ENCODE measurements around the gene HSD11B2. TPM values are rescaled to one million over a fixed set of nuclear protein-coding genes. Genes with fewer than 3 reads are reported as not detected.

Gene HSD11B2
- polyA plus RNA-seq, 1 donor from 2014 or later: not detected

DNA sequence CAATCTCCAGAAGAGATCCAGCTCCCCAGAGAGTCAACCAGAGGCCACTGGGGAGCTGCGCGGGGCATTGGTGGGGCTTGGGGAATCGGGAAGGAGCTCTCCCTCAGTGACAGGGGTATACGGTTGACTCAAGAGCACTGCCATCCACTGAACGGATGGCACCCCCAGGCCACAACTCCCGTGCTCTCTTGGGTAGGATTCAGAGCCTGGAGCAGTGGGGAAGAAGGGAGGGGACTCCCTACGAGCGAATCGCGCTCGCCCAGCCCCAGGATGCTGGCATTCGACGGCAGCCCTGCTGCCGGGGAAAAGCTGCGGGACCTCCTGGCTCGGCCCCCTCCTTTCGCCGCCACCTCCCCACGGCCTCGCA lies 37.1 kb upstream of the HSD11B2 start:
- peaks cover 0 to 10% (median 6%) of the 10 kb centered on the region in 3 donors for H3K4me1 Mint-ChIP-seq
- peak overlapping the region in 1 of 3 donors; percentile 74 for H3K27ac Mint-ChIP-seq
- H3K4me3 Mint-ChIP-seq: peak overlapping the region in 3 of 4 donors; percentile 9 to 84 (median 49)
- peaks cover 24% of the 10 kb centered on the region for H3K27me3 Mint-ChIP-seq
- no peaks in the 10 kb centered on the region for H3K36me3 Mint-ChIP-seq
- H3K9me3 Mint-ChIP-seq: no peaks in the 10 kb centered on the region

DNA sequence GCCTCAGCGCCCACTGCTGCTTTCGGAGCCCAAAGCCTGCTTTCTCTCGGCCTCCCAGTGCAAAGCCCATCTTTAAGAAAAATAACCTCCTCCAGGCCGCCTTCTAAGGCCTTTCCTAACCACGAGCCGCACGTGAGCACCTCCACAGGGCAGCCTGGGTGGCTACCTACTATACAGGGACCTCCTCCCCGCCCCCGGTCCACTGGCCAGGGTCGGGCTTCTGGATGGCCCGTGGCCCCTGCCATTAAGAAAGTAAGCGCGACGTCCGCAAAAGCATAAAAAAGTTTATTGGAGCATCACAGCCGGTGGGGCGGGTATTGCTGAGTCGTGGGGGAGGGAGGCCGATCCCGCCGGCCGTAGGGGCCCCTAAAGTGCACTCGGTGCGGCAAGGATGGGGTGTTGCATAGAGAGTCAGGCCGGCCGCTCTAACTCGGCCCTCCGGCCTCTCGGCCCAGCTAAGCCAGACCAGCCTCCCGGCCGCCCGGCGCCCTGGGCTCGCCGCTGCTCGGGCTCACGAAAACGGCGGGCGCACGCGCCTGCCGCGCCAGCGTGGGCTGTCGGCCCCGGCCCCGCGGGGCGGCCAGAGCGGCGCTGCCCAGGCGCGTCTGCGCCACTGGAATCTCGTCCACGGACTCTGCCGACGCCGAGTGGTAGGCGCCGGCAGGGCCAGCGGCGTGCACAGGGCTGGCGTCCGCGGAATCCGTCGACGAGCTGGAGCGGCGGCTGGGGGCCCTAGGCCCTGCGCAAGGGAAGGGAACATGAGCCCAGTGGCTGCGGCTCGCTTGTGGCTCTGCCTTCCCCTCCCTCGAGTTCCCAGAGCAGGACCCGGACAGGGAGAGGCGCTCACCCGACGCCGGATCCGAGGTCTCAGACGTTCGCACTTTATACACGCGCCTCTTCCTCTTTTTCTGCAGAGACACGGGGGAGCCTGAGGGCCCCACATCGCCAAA lies 36.5 kb upstream of the HSD11B2 start:
- Mint-ChIP-seq H3K4me1 (peaks cover 0 to 10% (median 6%) of the 10 kb centered on the region in 3 donors), H3K36me3 (no peaks in the 10 kb centered on the region), H3K27ac (peak overlapping the region in 1 of 3 donors; percentile 74), H3K9me3 (no peaks in the 10 kb centered on the region), H3K4me3 (peak overlapping the region; percentile 9 to 84 (median 45)), H3K27me3 (peaks cover 24% of the 10 kb centered on the region)

DNA sequence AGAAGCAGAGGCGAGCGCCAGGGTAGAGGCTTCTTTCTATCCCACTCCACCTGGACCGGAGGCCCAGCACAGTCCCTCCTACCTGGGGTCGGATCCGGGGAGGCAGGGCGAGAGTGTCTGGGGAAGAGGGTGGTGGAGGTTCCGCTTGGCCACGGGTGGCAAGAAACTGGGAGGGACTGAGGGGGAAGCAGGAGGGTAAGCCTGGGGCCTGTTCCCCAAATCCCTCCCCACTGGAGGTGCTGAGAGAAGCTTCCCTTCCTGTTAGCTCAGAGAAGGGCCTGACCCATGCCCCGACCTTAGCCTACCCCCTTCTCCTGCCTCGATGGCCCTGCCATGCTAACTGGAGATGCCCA lies 35.8 kb upstream of the HSD11B2 start:
- Mint-ChIP-seq H3K9me3 (no peaks in the 10 kb centered on the region), H3K27me3 (peaks cover 21% of the 10 kb centered on the region), H3K4me3 (peak overlapping the region in 1 of 4 donors; percentile 60), H3K4me1 (peaks cover 0 to 9% (median 6%) of the 10 kb centered on the region in 3 donors), H3K27ac (peak overlapping the region in 1 of 3 donors; percentile 10), H3K36me3 (no peaks in the 10 kb centered on the region)

DNA sequence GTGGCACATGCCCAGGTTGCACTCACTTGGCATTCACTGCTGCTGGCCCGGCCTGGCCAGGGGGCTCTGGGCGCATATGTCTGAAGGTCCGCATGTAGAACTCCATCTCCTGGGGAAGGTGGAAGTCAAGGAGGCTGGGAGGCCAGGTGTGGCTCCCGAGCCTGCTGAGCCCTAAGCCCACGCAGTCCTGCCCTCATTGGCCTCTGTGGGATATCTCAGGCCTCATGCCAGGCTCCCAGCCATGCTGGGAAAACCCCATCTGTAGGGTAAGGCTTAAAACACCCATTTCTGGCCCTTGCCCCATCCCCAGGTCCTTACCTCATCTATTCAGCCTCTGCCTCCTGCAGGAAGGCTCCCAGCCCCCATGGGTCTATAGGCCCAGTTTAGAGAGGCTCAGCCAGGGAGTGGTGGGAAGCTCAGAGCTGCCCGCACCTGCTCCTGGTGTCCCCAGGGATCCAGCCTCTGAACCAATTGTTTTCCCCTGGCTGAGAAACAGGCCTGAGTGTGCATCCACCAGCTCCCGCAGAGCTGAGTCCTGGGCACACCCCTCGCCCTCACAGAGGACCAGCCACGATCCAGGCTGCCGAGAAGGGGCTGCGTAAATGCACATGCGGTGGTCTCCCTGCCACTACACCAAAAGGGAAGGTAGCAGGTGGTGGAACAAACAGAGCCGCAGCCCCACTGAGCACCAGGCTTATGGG lies 35.3 kb upstream of the HSD11B2 start:
- H3K27ac Mint-ChIP-seq: peak overlapping the region in 1 of 3 donors; percentile 10
- peaks cover 0 to 6% (median 3%) of the 10 kb centered on the region in 3 donors for H3K4me1 Mint-ChIP-seq
- H3K9me3 Mint-ChIP-seq: no peaks in the 10 kb centered on the region
- H3K4me3 Mint-ChIP-seq: peak overlapping the region in 2 of 4 donors; percentile 21 to 58
- H3K36me3 Mint-ChIP-seq: no peaks in the 10 kb centered on the region
- H3K27me3 Mint-ChIP-seq: peaks cover 21% of the 10 kb centered on the region

DNA sequence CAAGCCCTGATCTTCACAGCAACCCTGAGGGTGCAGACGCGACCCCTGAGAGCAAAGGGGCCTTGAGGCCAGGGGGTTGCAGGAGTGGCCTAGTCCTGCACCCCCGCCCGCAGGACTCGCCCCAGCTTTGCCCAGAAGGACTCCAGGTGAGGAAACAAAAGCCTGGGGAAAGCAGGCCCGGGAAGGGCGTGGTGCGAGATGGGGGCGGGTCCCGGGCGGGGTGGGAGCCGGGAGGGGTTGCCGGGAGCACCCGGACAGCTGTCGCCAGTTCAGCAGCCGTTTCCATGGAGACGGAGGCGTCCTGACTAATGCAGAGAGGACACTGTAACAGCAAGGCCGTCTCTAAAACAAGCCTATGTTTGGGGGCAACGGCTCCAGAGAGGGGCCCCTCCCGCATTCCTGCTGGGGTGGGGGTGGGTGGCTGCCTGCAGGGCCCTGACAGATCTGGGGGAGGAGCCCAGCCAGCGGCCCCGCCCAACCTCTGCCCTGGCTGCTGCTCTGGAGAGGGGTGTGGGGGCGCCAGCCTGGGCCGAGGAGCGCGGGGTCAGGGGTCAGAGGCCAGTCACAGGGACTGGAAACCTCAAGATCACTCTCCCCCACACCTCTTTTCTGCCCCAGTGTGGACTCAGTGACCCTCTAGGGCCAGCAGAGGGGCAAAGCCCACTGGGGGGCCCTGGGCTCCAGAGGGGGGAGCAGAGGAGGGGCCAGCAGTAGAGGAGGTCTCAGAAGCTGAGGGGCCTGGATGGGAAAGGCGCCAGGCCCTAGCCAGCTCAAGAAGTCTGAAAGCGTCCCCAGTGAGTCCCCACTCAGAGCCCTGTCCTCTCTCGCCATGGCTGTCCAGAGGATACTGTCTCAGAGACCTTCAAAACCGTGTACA lies 34.5 kb upstream of the HSD11B2 start:
- Mint-ChIP-seq H3K27me3 (peaks cover 21% of the 10 kb centered on the region), H3K4me1 (peaks cover 0 to 6% (median 3%) of the 10 kb centered on the region in 3 donors), H3K27ac (no peak overlapping the region), H3K36me3 (no peaks in the 10 kb centered on the region), H3K9me3 (no peaks in the 10 kb centered on the region), H3K4me3 (no peak overlapping the region)

DNA sequence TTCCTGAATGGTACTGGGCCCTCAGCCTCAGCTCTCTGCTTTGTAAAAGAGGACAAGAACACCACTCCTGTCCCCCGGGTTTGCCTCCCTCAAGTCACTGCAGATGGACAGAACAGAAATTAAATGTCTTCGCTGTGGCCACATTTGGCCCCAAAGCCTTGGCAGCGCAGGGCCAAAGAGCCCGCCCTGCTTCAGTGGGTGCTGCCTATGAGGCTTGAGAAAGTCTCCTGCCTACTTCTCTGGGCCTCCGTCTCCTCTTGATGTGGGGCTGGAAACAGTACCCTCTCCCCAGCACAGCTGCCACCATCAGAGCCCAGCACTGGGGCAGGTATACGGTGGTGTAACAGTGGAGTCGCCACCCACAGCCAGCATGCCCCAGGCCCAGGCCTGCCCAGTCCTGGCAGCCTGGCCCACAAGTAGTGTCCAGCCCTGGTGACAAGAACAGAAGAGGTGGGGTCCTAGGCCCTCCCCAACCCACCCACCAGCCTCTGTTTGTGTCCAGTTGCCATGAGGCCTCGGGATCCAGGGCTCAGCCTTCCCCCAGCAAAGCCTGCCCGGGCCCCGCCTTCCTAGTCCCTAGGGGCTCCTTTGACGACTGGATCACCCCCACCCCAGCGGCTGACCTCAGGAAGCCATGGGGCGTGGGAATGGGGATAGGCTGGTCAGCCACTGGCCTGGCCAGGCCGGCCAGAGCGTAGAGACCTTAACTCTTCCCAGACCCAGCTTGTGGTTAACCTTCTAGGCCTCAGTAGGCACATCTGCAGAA lies 33.7 kb upstream of the HSD11B2 start:
- Mint-ChIP-seq H3K4me1 (peaks cover 0 to 6% (median 3%) of the 10 kb centered on the region in 3 donors), H3K27ac (no peak overlapping the region), H3K36me3 (no peaks in the 10 kb centered on the region), H3K27me3 (peaks cover 19% of the 10 kb centered on the region), H3K9me3 (no peaks in the 10 kb centered on the region), H3K4me3 (no peak overlapping the region)

DNA sequence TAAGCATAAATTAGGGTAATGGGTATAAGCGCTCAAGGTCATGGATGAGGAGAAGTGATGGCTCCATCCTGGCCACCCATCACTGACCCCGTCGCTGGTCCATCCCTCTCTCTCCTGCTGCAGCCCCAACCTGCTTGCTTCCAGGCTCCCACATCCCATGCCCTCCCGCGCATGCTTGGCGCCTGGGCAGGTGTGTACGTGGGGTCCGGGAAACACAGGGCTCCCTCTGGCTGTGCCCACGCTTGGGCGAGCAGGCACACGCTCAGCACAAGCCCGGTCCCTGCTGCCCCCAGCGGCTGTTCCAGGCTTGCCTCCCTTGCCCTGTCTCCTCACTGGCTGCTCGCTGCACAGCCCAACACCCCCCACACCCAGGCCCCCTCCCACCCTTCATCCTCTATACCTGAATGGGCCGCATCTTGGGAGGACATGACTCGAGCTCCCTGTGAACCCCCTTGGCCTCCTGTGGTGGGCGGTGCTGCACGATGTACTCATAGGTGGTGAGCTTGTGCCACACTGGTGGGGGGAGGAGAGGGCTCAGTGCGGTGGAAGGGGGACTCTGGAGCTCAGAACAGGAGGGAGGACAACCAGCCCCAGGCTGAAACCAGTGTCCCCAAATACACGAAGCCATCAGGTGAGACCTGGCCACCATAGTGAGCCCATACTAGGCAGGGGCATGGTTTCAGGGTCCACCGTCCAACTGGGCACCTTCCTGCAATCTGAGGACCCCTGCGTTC lies 32.9 kb upstream of the HSD11B2 start:
- Mint-ChIP-seq H3K4me1 (peaks cover 0 to 6% (median 3%) of the 10 kb centered on the region in 3 donors), H3K27me3 (peaks cover 12% of the 10 kb centered on the region), H3K36me3 (no peaks in the 10 kb centered on the region), H3K4me3 (peak overlapping the region in 1 of 4 donors; percentile 63), H3K9me3 (no peaks in the 10 kb centered on the region), H3K27ac (no peak overlapping the region)

DNA sequence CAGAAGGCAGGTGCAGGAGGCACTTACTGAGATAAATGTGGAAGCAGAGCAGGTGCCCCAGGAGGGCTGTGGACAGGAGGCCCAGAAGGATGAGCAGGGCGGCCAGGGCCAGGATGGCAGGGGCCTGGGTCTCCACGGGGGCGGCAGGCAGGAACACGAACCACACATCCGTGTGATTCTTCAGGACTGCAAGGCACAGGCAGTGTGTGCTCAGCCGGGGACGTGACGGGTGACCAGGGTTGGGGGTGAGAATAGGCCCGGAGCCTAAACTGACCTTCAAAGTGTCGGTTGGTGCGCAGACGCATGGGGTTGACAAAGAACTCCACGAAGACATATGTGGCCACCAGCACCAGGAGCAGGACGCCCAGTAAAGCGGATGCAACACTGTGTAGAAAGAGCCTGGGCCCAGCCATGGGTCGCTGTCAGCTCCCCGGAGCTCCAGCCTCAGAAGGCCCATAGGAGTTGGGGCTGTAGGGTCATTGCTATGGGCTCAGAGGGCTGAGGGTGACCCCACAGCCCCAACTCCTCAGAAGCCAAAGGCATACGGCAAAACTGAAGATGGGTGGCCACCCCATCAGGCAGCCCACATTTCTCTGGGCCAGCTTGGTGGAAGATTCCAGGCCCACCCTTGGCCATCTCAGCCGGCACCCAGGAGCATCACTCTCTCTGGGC lies 32.2 kb upstream of the HSD11B2 start:
- Mint-ChIP-seq H3K27ac (no peak overlapping the region), H3K4me1 (peaks cover 0 to 6% (median 3%) of the 10 kb centered on the region in 3 donors), H3K36me3 (no peaks in the 10 kb centered on the region), H3K27me3 (peaks cover 9% of the 10 kb centered on the region), H3K4me3 (peak overlapping the region in 1 of 4 donors; percentile 63), H3K9me3 (no peaks in the 10 kb centered on the region)

DNA sequence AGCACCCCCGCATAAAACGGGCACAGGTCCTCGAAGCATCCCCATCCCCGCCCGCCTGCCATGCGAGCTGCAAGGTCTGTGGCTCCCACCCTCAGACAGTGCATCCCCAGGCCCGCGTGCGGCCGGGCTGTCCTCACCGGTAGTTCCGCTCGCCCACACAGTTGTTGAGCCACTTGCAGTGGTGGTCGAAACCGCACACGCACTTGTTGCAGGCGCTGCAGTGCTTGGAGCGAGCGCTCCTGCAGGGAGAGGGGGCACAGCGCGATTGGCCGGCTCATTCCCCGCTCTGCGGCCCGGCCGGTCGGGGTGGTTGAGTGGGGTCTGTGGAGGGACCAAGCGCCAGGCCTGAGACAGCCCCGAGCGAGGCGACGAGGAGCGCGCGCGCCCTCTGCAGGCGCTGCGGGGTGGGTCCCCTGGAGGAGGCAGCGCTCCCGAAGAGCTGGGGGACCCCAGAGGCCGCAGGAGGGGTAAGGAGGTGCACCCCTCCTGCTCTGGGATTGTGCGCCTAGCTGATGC lies 31.6 kb upstream of the HSD11B2 start:
- H3K27me3 Mint-ChIP-seq: peaks cover 4% of the 10 kb centered on the region
- H3K4me1 Mint-ChIP-seq: peaks cover 0 to 3% (median under 1%) of the 10 kb centered on the region in 3 donors
- H3K9me3 Mint-ChIP-seq: no peaks in the 10 kb centered on the region
- peak overlapping the region in 2 of 4 donors; percentile 51 to 72 for H3K4me3 Mint-ChIP-seq
- no peaks in the 10 kb centered on the region for H3K36me3 Mint-ChIP-seq
- H3K27ac Mint-ChIP-seq: no peak overlapping the region

DNA sequence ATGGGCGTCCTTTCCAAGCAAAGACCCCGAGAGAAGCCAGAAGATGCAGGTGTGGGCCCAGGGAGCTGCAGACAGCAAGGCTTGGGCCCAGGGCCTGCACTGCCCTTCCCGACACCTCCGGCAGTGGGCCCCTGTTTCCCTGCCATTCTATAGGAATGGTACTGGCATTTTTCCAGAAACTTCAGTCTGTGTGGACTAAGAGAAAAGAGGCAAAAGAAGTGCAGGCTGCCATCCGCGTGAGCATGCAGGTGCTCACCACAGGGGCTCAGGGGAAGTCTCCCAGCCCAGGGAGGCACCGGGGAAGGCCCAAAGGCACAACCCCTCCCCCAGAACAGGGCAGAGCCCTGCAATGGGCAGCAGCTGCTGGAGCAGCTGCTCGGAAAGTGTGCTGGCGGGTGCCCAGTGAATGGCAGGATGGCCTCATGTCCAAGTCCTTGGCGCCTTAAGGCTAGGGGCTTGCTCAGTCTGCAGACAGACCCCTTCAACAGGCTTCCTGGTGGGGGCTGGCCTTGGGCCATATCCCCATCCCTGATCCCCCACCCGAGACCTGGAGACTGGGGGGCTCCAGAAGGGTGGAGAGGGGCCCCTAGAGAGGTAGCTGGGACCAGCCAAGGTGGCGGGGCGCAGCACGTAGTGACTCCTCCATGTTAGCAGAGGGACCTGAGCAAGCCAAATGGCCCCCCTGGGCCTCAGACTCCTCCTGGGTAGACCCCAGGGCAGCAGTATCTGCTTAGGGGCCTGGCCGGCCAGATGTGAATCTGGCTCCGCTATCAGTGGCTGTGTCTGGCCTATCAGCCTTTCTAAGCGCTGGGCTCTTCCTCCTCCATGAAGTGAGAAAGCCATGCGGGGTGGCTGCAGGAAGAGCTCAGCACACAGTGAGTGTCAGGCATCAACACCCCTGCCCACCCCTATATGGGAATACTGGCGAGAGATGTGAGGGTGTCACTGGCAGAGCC lies 30.9 kb upstream of the HSD11B2 start:
- peaks cover 0 to 2% (median 0%) of the 10 kb centered on the region in 3 donors for H3K4me1 Mint-ChIP-seq
- no peak overlapping the region for H3K4me3 Mint-ChIP-seq
- H3K27me3 Mint-ChIP-seq: peaks cover 4% of the 10 kb centered on the region
- no peaks in the 10 kb centered on the region for H3K9me3 Mint-ChIP-seq
- no peak overlapping the region for H3K27ac Mint-ChIP-seq
- H3K36me3 Mint-ChIP-seq: no peaks in the 10 kb centered on the region

DNA sequence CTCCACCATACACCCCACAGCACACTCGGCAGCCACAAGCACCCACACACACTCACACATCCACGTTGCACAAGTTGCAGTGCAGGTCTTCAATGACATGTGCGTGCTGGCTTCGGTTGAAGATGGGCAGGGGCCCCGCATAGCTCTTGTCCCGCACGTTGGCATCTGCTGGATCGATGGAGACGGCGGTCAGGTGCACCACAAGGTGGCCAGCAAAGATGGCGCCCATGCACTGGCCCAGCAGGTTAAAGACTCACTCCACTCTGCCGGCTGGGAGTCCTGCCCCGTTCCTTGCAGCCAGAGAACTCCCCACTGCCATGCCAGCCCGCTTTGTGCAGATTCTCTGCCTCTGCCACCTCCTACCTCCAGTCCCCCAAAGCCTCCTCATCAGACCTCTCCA lies 30.0 kb upstream of the HSD11B2 start:
- Mint-ChIP-seq H3K27ac (no peak overlapping the region), H3K36me3 (no peaks in the 10 kb centered on the region), H3K4me1 (no peaks in the 10 kb centered on the region), H3K4me3 (no peak overlapping the region), H3K9me3 (no peaks in the 10 kb centered on the region), H3K27me3 (no peaks in the 10 kb centered on the region)

DNA sequence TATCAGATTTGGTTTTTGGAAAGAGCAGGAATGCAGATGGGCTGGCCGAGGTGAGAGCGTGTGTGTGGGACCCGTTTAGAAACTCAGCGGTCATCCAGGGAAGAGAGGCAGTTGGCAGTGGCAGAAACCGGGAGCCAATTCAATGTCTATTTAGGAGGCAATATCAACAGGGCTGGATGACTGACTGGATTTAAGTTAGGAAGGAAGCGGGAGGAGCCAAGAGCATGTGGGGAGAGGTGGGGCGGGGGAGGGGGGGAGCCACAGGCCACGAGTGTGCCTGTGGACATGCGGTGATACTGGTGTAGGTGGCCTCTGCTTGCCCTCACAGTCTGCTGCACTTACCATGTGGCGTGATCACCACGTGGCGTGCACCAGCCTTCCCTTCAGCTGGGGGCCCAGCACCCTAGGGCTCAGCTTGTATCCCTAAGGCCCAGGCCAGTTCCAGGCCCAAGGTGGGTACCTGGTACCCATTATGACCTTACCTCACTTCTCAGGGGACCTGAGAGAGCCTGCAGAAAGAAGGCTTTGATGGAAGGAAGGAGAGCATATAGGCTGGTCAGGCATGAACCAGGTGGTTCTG lies 26.9 kb upstream of the HSD11B2 start:
- no peaks in the 10 kb centered on the region for H3K4me1 Mint-ChIP-seq
- no peaks in the 10 kb centered on the region for H3K36me3 Mint-ChIP-seq
- no peak overlapping the region for H3K4me3 Mint-ChIP-seq
- no peak overlapping the region for H3K27ac Mint-ChIP-seq
- H3K27me3 Mint-ChIP-seq: no peaks in the 10 kb centered on the region
- H3K9me3 Mint-ChIP-seq: no peaks in the 10 kb centered on the region

All from IgD-negative memory B cell (primary cell).